Inflammatory macrophage treated with lipopolysaccharide for 4 hours (primary cell): ENCODE results near the gene NADK.
A peak's percentile ranks its signal among the peaks of the same experiment; 100 is the strongest.

ENCODE experiments used
- DNase-seq: peaks from one replicate; pipeline ENCODE4 v3.0.0-alpha.2; 2020

The NADK gene, protein sequence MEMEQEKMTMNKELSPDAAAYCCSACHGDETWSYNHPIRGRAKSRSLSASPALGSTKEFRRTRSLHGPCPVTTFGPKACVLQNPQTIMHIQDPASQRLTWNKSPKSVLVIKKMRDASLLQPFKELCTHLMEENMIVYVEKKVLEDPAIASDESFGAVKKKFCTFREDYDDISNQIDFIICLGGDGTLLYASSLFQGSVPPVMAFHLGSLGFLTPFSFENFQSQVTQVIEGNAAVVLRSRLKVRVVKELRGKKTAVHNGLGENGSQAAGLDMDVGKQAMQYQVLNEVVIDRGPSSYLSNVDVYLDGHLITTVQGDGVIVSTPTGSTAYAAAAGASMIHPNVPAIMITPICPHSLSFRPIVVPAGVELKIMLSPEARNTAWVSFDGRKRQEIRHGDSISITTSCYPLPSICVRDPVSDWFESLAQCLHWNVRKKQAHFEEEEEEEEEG

DNA sequence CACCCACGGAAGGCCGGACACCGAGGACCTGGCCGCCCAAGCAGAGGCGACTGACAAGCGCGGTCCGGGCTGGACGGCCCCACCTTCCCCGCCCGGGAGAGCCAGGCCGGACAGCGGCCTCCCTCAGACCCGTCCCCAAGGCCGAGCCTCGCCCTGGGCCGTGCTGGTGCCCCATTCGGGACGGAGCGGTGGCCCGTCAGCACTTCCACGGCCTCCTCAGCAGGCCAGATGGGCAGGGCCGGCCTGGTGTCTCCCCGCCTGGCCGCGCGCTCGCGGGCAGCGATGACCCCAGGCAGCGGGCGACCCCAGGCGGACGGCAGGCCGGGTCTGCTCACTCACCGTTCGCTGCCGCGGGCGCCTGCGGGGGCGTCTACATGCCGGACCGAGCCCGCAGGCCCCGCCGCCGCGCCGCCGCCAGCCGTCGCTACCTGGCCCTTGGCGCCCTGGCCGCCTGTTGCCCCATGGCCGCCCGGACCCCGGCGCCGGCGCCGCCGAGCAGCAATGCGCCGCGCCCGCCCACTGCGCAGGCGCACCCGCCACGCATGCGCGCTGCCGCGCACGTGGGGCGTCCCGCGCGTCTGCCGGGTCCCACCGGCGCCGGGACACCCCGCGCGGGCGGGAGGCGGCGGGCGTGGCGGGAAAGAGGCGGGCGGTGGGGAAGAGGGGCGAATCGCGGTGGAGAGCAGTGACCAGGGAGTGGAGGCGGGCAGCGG lies at the start of gene NADK:
NADK (minus strand) TSS at position 521 of the 713 bp plus-strand sequence. CDS start 13,064 bp downstream, outside the sequence.
- peak; percentile 81 for DNase-seq

- no peak for DNase-seq
Observed at GRCh38 chr1:1827089-1827848, 49.0 kb upstream of the NADK start.

GRCh38 chr1:1826356-1827088 lies 48.3 kb upstream of the NADK start:
- DNase-seq = no peak

DNA sequence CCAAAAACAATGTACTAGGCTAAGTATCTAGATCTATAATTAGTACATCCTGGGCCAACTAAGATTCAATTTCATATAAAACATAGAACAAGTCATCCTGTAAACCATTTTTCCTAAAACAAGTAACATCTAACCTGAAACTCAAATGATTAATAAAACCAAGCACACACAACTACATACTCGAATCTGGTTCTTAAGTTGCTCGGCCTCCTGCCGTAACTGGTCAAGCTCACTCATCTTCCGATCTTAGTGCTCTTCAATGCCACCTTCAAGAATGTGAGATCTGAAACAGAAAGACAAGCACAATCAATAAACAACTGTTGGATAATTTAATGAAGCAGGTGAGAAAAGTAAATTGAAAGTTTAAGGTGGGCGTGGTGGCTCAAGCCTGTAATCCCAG lies 46.9 kb upstream of the NADK start:
- no peak for DNase-seq

- no peak for DNase-seq
Observed at GRCh38 chr1:1819762-1820161, 41.5 kb upstream of the NADK start.

GRCh38 chr1:1817221-1817620 lies 39.0 kb upstream of the NADK start:
- DNase-seq = no peak

GRCh38 chr1:1815606-1816281 lies 37.5 kb upstream of the NADK start:
- DNase-seq = no peak

GRCh38 chr1:1809489-1809888 lies 31.2 kb upstream of the NADK start:
- DNase-seq = no peak

- no peak for DNase-seq
Observed at GRCh38 chr1:1808206-1808605, 29.9 kb upstream of the NADK start.

GRCh38 chr1:1806890-1807289 lies 28.6 kb upstream of the NADK start:
- no peak for DNase-seq

- DNase-seq = no peak
Observed at GRCh38 chr1:1804301-1804700, 26.0 kb upstream of the NADK start.

- DNase-seq = no peak
Observed at GRCh38 chr1:1802871-1803270, 24.6 kb upstream of the NADK start.

GRCh38 chr1:1799716-1800115 lies 21.4 kb upstream of the NADK start:
- DNase-seq = no peak

DNA sequence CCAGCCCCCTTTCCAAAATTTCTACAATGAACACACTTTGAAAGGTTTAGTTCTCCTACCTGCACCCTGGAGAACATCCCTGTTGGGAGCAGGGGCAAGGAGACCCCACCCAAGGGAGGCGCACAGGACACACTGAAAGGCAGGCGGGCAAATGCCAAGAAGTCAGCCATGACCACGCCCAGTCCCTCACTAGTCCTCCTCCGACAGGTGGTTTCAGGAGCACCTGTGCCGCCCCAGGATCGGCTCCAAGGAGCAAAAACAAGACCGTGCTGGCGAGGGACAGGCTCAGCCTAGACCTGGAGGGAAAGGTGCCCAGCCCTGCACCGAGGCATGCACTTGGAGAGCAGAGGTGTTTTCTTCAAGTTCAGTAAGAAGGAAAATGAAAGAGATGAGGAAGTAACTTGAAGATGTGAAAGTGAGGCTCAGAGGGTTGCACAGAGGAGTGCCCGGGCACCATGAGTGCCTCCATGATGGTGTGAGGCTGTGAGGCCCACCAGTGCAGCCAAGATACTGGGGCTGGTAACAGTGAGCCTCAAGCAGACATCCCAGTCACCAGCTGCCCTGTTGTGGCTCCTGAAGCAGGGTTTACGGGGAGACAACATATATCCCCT lies 19.6 kb upstream of the NADK start:
- no peak for DNase-seq

DNA sequence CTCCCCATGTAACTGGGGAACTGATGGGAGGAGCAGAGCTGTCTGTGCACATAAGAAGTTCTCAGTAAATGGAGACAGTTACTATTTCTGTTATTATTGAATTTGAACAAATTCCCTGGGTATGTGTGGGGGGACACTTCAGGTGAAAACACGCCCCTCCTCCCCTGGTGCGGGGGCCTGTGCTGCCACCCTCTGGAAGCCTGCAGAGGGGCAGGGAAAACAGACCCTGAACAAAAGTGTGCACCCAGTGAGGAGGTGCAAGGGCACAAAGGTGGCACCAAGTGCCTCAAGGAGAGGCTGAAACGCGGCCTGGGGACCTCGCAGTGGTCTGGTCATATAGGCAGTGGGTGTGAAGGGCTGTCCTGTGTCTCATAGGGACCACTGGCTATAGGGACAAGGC lies 18.2 kb upstream of the NADK start:
- no peak for DNase-seq

- DNase-seq = no peak
Observed at GRCh38 chr1:1794999-1795398, 16.7 kb upstream of the NADK start.

DNA sequence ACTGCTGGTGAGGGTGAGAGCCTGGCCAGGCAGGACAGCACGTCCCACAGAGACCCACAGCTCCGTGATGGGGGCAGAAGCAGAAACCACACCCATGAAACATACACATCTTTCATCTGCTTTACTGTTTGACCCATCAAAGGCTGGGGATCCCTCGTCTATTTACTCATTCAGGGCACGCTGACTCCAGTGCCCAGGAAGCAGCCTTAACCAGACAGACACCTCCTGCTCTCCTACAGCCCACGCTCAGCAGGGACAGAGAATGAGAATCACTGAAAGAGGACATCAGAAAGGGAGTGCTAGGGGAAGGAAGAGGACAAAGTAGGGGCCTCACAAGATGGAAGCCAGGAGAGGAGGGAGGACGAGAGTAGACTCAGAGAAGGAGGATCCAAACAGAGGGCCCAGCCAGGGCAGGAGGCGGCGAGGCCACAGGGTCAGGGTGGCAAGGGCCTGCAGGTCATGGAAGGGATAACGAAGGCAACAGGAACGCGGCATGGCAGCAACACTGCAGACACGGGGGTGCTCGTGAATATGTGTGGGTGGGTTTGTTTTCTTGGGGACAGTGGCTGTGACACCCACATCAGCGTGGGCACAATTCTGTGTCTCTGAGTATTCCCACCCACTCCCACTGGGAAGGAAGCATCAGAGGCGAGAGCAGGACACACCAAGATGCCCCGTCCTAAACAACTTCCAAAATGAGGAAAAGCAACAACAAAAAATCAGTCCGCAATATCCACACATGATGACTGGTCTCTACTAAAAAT lies 15.4 kb upstream of the NADK start:
- DNase-seq = no peak

GRCh38 chr1:1788646-1789431 lies 10.6 kb upstream of the NADK start:
- DNase-seq = peak; percentile 55

DNA sequence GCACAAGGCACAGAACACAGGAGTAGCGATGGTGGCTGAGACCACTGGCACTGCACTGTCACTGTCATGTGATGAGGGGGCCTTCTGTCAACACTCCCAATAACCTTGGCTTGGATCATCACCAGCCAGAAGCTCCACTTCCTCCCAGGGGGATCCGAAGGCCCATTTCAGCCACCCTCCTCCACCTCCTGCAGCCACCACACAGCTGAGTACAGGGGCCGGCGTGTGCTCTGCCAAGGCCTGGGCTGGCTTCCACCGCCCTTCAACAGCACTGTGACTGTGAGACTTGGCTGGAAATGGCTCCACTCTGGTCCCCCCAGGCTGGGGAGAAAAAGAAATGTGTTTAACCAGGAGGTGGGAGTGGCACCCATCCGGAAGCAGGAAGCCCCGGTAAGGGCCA lies 9.9 kb upstream of the NADK start:
- no peak for DNase-seq
